SK-N-MC (cell line): ENCODE measurements around the gene SEC24A.
A peak's percentile ranks its signal among the peaks of the same experiment; 100 is the strongest.
"Not testable (repeated sequence)": the region's sequence is repeated elsewhere in the genome, so short reads cannot be mapped to it uniquely, and the experiment has no call there.

ENCODE experiments used
- DNase-seq: peaks from one replicate; pipeline ENCODE4 v3.0.0-alpha.2; 2011; ENCODE audit warnings: low read depth, low spot score
- H3K27ac ChIP-seq: fragments of 200-600 bp; sonication (generic); 2 replicates; pipeline ENCODE4 v1.5.1; 2016; ENCODE audit warnings: mixed run types
- H3K36me3 ChIP-seq: fragments of 200-600 bp; sonication (generic); 2 replicates; pipeline ENCODE4 v1.6.1; 2017; ENCODE audit warnings: antibody characterized with exemption, low read length, mixed read lengths; ENCODE audit not compliant: insufficient read depth
- H3K4me3 ChIP-seq: fragments of 200-600 bp; sonication (generic); 2 replicates; pipeline ENCODE4 v1.5.1; 2016
- H3K9ac ChIP-seq: fragments of 200-600 bp; sonication (generic); 2 replicates; pipeline ENCODE4 v1.8.0; 2017; ENCODE audit warnings: mixed run types, mixed read lengths; ENCODE audit not compliant: insufficient read length
- H3K9me3 ChIP-seq: fragments of 200-600 bp; sonication (generic); 2 replicates; pipeline ENCODE4 v1.6.1; 2017; ENCODE audit warnings: low read depth, mild to moderate bottlenecking, antibody characterized with exemption, low read length, moderate library complexity, mixed read lengths
- EZH2 ChIP-seq: fragments of 200-600 bp; sonication (generic); IDR thresholded peaks from one replicate; pipeline ENCODE4 v1.6.1; 2017; ENCODE audit warnings: antibody characterized with exemption
- FOXP2 ChIP-seq: optimal IDR thresholded peaks from 2 replicates; pipeline ENCODE3; 2011; ENCODE audit warnings: mild to moderate bottlenecking, moderate library complexity; ENCODE audit not compliant: insufficient read depth; ENCODE audit errors: extremely low read length, control extremely low read depth
- POLR2AphosphoS5 ChIP-seq: IDR thresholded peaks from 2 replicates; pipeline ENCODE4 v1.6.1; 2012; ENCODE audit warnings: mild to moderate bottlenecking, low read depth, low read length, borderline replicate concordance

The SEC24A gene

DNA sequence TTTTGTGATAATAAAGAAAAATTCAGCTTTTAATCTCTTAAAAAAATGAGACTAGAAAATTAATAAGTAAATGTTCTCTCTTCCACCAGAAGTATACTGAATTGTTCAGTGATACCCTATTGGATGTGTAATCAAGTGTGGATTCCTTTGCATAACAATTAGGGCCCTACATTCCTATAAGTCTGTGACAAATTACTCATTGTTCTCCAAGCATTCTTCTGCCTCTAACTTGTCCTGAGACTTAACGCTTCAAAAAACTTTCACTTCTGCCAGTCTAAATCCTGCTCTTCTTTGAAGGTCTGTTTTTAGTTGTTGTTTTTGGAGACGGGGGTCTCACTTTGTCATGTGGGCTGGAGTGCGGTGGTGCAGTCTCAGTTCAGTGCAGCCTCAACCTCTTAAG, 100.8 kb downstream of the SEC24A start:
- H3K9me3 ChIP-seq: no peaks in the 10 kb centered on the region
- no peak overlapping the region for H3K27ac ChIP-seq
- no peak for TF ChIP-seq EZH2
- TF ChIP-seq POLR2AphosphoS5: no peak
- TF ChIP-seq FOXP2: no peak
- H3K9ac ChIP-seq: no peak overlapping the region
- DNase-seq: no peak
- H3K36me3 ChIP-seq: no peaks in the 10 kb centered on the region
- no peak overlapping the region for H3K4me3 ChIP-seq

DNA sequence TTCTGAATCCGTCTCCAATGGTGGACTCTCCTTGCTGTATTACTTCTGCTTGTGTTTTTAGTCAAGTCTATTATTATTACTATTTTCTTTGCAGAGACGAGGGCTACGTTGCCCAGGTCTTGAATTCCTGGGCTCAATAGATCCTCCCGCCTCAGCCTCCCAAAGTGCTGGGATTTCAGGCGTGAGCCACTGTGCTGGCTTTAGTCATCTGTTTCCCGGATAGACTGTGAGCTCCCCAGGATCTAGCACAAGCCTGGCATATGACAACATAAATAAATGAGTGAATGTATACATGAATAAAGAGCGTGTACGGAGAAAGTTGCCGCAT, 109.6 kb downstream of the SEC24A start:
- H3K36me3 ChIP-seq: peaks cover 6% of the 10 kb centered on the region
- peak overlapping the region; percentile 79 for H3K4me3 ChIP-seq
- no peaks in the 10 kb centered on the region for H3K9me3 ChIP-seq
- no peak overlapping the region for H3K27ac ChIP-seq
- peak overlapping the region; percentile 71 for H3K9ac ChIP-seq
- DNase-seq: no peak
- no peak for TF ChIP-seq FOXP2
- no peak for TF ChIP-seq EZH2
- TF ChIP-seq POLR2AphosphoS5: no peak

DNA sequence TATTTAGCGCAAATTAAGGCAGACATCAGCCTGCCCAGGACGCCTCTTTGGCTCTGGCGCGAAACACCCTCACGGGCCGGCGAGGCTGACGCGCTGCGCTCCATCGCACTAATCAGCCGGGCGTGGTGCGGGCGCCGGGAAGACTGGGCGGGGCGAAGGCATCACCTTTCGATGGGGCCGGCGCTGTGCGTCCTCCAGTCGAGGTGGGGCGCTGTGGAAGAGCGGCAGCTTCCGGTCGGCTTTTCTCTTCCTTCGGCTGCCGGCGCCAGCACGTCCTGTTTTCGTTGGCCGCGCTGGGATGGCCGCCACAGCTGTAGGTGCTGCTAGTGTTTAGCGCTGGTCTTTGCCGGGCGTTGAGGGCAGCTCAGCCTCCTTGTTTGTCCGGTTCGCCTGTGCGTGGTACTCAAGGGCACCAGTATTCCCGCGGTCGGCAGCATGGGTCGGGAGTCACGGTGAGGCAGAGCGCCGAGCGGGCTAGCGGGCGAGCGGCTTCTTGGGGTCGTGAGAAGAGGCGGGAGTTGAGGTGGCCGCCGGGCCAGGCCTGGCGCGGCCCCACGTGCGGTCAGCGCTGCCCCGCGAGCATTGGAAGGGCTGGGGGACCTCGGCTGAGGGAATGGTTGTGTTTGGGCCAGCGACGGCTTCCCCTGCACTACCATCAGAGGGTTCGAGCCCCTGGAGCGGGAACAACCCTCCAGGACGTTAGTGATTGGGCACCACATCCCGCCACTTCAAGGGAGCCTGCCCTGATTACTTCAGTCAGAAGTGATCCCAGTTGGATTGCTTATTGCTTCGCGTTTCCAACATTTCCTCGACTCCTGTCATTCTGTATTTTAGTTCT, 110.1 kb downstream of the SEC24A start, which contains the start of gene DDX46:
DDX46 (plus strand) TSS at position 276 of the 838 bp plus-strand sequence; CDS start at position 436, 160 bp downstream.
- peak; percentile 56 for DNase-seq

DNA sequence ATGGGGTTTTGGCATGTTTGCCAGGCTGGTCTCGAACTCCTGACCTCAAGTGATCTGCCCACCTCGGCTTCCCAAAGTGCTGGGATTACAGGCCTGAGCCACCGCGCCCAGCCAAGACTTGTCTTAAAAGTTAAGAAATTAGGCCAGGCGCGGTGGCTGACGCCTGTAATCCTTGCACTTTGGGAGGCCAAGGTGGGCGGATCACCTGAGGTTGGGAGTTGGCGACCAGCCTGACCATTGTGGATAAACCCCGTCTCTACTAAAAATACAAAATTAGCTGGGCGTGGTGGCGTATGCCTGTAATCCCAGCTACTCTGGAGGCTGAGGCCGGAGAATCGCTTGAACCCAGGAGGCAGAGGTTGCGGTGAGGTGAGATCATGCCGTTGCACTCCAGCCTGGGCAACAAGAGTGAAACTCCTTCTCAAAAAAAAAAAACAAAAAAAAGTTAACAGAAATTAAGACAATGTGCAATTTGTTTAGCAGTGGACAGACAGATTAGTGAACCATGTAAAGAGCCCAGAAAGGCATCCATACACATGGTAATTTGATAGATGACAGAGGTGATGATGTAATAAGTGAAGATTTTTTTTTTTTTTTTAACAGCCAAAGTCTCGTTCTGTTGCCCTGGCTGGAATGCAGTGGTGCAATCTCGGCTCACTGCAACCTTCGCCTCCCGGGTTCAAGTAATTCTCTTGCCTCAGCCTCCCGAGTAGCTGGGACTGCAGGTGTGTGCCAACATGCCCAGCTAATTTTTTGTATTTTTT, 119.1 kb downstream of the SEC24A start:
- H3K36me3 ChIP-seq: peaks cover 78% of the 10 kb centered on the region

More for the DNA sequence above, 110.1 kb downstream of the SEC24A start, which contains the start of gene DDX46:
- no peaks in the 10 kb centered on the region for H3K9me3 ChIP-seq
- peaks cover 12% of the 10 kb centered on the region for H3K36me3 ChIP-seq
- TF ChIP-seq POLR2AphosphoS5: peak; percentile 97
- peak; percentile 69 for TF ChIP-seq FOXP2
- no peak for TF ChIP-seq EZH2
- H3K4me3 ChIP-seq: peak within 1 kb of the TSS; percentile 79
- H3K9ac ChIP-seq: peak within 1 kb of the TSS; percentile 77
- peak within 1 kb of the TSS; percentile 19; the same call in 1 of the 2 replicates for H3K27ac ChIP-seq

DNA sequence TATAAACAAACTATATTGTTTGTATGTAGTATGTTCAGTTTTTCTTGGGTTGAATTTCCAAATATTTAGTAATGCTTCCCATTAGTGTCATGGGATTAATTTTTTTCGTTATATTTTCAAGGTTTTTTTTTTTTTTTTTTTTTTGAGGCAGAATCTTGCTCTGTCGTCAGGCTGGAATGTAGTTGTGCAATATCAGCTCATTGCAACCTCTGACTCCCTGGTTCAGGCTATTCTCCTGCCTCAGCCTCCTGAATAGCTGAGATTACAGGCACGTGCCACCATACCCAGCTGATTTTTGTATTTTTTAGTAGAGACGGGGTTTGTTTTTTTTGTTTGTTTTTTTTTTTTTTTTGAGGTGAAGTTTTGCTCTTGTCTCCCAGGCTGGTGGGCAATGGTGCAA, 120.6 kb downstream of the SEC24A start:
- Histone ChIP-seq H3K9me3 (no peaks in the 10 kb centered on the region), H3K36me3 (peaks cover 81% of the 10 kb centered on the region), H3K4me3 (no peak overlapping the region), H3K27ac (no peak overlapping the region), H3K9ac (no peak overlapping the region)
- no peak for DNase-seq
- no peak for TF ChIP-seq POLR2AphosphoS5
- no peak for TF ChIP-seq FOXP2
- TF ChIP-seq EZH2: no peak

More for the DNA sequence above, 119.1 kb downstream of the SEC24A start:
- not testable (repeated sequence) for H3K27ac ChIP-seq, DNase-seq, H3K9ac ChIP-seq, H3K4me3 ChIP-seq, H3K9me3 ChIP-seq

DNA sequence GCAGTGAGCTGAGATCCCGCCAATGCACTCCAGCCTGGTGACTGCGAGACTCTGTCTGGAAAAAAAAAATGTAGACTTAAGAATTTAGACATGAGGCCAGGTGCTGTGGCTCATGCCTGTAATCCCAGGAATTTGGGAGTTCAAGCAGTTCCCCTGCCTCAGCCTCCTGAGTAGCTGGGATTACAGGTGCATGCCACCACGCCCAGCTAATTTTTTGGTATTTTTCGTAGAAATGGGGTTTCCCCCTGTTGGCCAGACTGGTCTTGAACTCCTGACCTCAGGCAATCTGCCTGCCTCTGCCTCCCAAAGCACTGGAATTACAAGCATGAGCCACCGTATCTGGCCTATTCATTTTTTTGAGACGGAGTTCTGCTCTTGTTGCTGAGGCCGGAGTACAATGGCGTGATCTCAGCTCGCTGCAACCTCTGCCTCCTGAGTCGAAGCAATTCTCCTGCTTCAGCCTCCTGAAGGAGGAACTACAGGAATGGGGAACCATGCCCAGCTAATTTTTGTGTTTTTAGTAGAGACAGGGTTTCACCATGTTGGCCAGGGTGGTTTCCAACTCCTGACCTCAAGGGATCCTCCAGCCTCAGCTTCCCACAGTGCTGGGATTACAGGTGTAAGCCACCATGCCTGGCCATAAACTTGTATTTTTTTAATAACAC, 124.0 kb downstream of the SEC24A start:
- Histone ChIP-seq H3K27ac (no peak overlapping the region), H3K9ac (no peak overlapping the region), H3K36me3 (peaks cover 81% of the 10 kb centered on the region), H3K9me3 (no peaks in the 10 kb centered on the region), H3K4me3 (no peak overlapping the region)
- DNase-seq: no peak
- no peak for TF ChIP-seq POLR2AphosphoS5
- TF ChIP-seq EZH2: no peak
- no peak for TF ChIP-seq FOXP2

DNA sequence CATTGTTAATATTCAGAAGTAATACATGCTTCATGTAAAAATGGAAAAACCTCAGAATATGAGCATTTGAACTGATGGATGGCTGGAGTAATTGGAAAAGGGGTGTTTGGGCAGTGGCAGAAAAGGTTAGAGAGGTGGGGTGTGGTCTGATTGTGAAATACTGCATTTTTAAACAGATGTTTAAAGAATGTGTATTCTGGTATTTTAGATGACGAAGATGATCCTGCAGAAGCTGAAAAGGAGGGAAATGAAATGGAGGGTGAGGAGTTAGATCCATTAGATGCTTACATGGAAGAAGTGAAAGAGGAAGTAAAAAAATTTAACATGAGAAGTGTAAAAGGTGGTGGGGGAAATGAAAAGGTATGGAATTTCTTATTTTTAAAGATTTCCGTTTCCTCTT, 128.8 kb downstream of the SEC24A start:
- no peaks in the 10 kb centered on the region for H3K9me3 ChIP-seq
- peaks cover 76% of the 10 kb centered on the region for H3K36me3 ChIP-seq
- H3K9ac ChIP-seq: no peak overlapping the region
- TF ChIP-seq FOXP2: no peak
- DNase-seq: no peak
- H3K4me3 ChIP-seq: no peak overlapping the region
- no peak overlapping the region for H3K27ac ChIP-seq
